Panc1 (cell line): ENCODE results near the gene RABGGTA. TPM values are rescaled to one million over a fixed set of nuclear protein-coding genes. Genes with fewer than 3 reads are reported as not detected.

ENCODE experiments used
- ATAC-seq: fragments of 200-7000 bp; cut with Tn5 transposase; 2 replicates; pipeline ENCODE4 v1.9.1; 2020; ENCODE audit warnings: mild to moderate bottlenecking, moderate library complexity
- BruUV-seq: library from RNA; stranded (reverse); fragments of 400-500 nt; replicated peaks from 2 replicates; lab custom pipeline; 2021; lab: Mats Ljungman, UMichigan
- CTCF ChIA-PET: fragments of 300-600 bp; sonication (Branson Sonifier 250); formaldehyde crosslinking; loops from one replicate; lab custom pipeline; 2022; ENCODE audit warnings: antibody characterized with exemption; lab: Charles Lee
- POLR2A ChIA-PET: fragments of 300-600 bp; sonication (Branson Sonifier 250); formaldehyde crosslinking; loops from one replicate; lab custom pipeline; 2022; ENCODE audit warnings: antibody characterized with exemption; lab: Charles Lee
- DNase-seq: peaks from one replicate; pipeline ENCODE4 v3.0.0-alpha.2; 2010; ENCODE audit warnings: low read depth, low spot score
- H3K27ac ChIP-seq: 2 replicates; pipeline ENCODE4 v1.5.1; 2011; ENCODE audit warnings: mild to moderate bottlenecking, low read length, inconsistent platforms
- H3K27me3 ChIP-seq: fragments of 200-500 bp; sonication (Bioruptor generic); 2 replicates; pipeline ENCODE4 v1.6.0; 2014; ENCODE audit warnings: low read length, inconsistent platforms; ENCODE audit not compliant: control insufficient read depth, insufficient read depth
- H3K36me3 ChIP-seq: fragments of 200-500 bp; sonication (Bioruptor generic); 2 replicates; pipeline ENCODE4 v1.5.1; 2014; ENCODE audit warnings: inconsistent platforms, mild to moderate bottlenecking, low read length, moderate library complexity; ENCODE audit not compliant: control insufficient read depth, insufficient read depth
- H3K4me1 ChIP-seq: 2 replicates; pipeline ENCODE4 v1.5.1; 2011; ENCODE audit warnings: inconsistent platforms, mild to moderate bottlenecking, low read length, moderate library complexity; ENCODE audit not compliant: control insufficient read depth, insufficient read depth
- H3K4me3 ChIP-seq, 2 experiments: 2 replicates each; pipeline ENCODE4 v1.5.1; 2011 to 2012; ENCODE audit warnings: low read depth in 2 of 2, low read length in 2 of 2, mild to moderate bottlenecking in 2 of 2, inconsistent platforms in 1 of 2, moderate library complexity in 1 of 2
- H3K9me3 ChIP-seq: fragments of 200-500 bp; sonication (Bioruptor generic); 2 replicates; pipeline ENCODE4 v1.5.1; 2014; ENCODE audit warnings: low read depth, mild to moderate bottlenecking, inconsistent platforms, low read length, moderate library complexity; ENCODE audit not compliant: control insufficient read depth, insufficient read depth
- CTCF ChIP-seq: fragments of 450-650 bp; IDR thresholded peaks from 2 replicates; pipeline ENCODE4 v1.5.1; 2017; ENCODE audit warnings: mild to moderate bottlenecking
- POLR2AphosphoS5 ChIP-seq: IDR thresholded peaks from 2 replicates; pipeline ENCODE4 v1.6.1; 2012; ENCODE audit warnings: mild to moderate bottlenecking, low read depth, low read length, moderate library complexity
- REST ChIP-seq, 2 experiments: IDR thresholded peaks; 2 replicates each; pipeline ENCODE4 v1.6.1; 2011 to 2012; ENCODE audit warnings: low read depth in 2 of 2, control low read depth in 1 of 2, low read length in 1 of 2, mild to moderate bottlenecking in 1 of 2, moderate library complexity in 1 of 2; ENCODE audit not compliant: insufficient read depth in 1 of 2
- SIN3A ChIP-seq: IDR thresholded peaks from 2 replicates; pipeline ENCODE4 v1.6.1; 2012; ENCODE audit warnings: low read depth, mild to moderate bottlenecking, low read length, moderate library complexity, borderline replicate concordance; ENCODE audit not compliant: insufficient read depth
- TCF7L2 ChIP-seq: IDR thresholded peaks from 2 replicates; pipeline ENCODE4 v1.6.1; 2011; ENCODE audit warnings: mild to moderate bottlenecking, low read depth, low read length, inconsistent platforms
- in situ Hi-C: cut with HindIII; loops from 2 replicates; pipeline ENCODE4 v1.10.0; 2016; ENCODE audit warnings: low sequenced_read_pairs, low pct_unique_long_range_greater_than_20kb
- intact Hi-C: fragments of 100-400 bp; cut with micrococcal nuclease; formaldehyde crosslinking; loops from one replicate; pipeline ENCODE4 v1.10.0; 2022; ENCODE audit not compliant: unreplicated experiment
- total RNA-seq: library from RNA; stranded (reverse); gene quantifications from one replicate; pipeline ENCODE4 v1.2.1, GENCODE V29; 2021; ENCODE audit not compliant: unreplicated experiment

The RABGGTA gene
- total RNA-seq, 1 experiment from 2014 or later = 30.9 TPM

DNA sequence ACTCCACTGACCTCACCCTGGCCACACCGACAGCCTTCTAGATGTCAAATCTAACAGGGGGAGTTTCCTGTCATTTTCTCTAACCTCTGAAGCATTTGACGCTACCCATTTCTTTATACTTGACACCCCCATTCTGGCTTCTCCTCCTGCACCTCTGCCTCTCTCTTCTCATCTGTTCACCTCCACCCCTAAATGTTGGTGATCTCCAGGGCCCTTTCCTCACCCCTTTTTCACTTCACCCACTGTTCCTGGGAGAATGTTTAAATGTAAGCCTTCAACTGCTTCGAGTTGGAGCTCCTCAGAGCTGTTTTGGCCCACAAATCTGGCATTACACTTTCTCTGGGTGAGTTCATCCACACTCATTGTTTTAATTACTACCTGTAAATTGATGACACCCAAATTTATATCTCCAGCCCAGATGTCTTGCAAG is 452 bp upstream of the RABGGTA start:
- no peak; the same call in 1 of the 2 replicates for ATAC-seq
- peak overlapping the region; percentile 85 for H3K27ac ChIP-seq

GRCh38 chr14:24270537-24271133 is 762 bp downstream of the RABGGTA start:
- intact Hi-C loops = no loop called here
- peak overlapping the region; percentile 84 for H3K27ac ChIP-seq

More for the DNA sequence above, 452 bp upstream of the RABGGTA start:
- CTCF ChIA-PET = no interaction called here
- intact Hi-C loops = no loop called here
- DNase-seq = no peak
- peak overlapping the region; percentile 81 to 82 for H3K4me3 ChIP-seq
- TF ChIP-seq REST (IDR thresholded peaks at IDR 0.05; ENCODE audit: insufficient read depth in 1 of 2, low read depth in 2 of 2, low read length in 1 of 2) (no peak), CTCF (no peak), SIN3A (no peak), POLR2AphosphoS5 (no peak), TCF7L2 (no peak)
- in situ Hi-C loops = no loop called here
- H3K27me3 ChIP-seq = no peaks in the 10 kb centered on the region
- POLR2A ChIA-PET = no interaction called here
- no peaks in the 10 kb centered on the region for H3K36me3 ChIP-seq
- BruUV-seq = no TSS peak
- H3K4me1 ChIP-seq = peaks cover 3% of the 10 kb centered on the region; the same call in 1 of the 2 replicates
- H3K9me3 ChIP-seq = no peaks in the 10 kb centered on the region

More at GRCh38 chr14:24270537-24271133, 762 bp downstream of the RABGGTA start:
- CTCF ChIA-PET = interaction anchor here (0.6 to 1.4 kb wide), 4 partner anchors 28 to 161 kb away, joined by 3 to 6 read pairs (median 4); partner anchors contain the start of gene TINF2
- POLR2A ChIA-PET = no interaction called here
- H3K27me3 ChIP-seq = no peaks in the 10 kb centered on the region
- peak; percentile 46 for ATAC-seq
- peaks cover 3% of the 10 kb centered on the region; the same call in 1 of the 2 replicates for H3K4me1 ChIP-seq
- H3K9me3 ChIP-seq = no peaks in the 10 kb centered on the region
- in situ Hi-C loops = no loop called here
- no peak for DNase-seq
- H3K4me3 ChIP-seq = peak overlapping the region; percentile 81 to 82
- H3K36me3 ChIP-seq = no peaks in the 10 kb centered on the region
- no TSS peak for BruUV-seq
- TF ChIP-seq CTCF (no peak), POLR2AphosphoS5 (no peak), SIN3A (no peak), REST (IDR thresholded peaks at IDR 0.05; ENCODE audit: insufficient read depth in 1 of 2, low read depth in 2 of 2, low read length in 1 of 2) (no peak), TCF7L2 (no peak)
